IPS-18a (cell line): Measurements from ENCODE around the gene RABL3.

Experiments
- H3K27ac ChIP-seq: one replicate; pipeline ENCODE4 v1.5.1; 2013; ENCODE audit warnings: low read length
- H3K27me3 ChIP-seq: one replicate; pipeline ENCODE4 v1.6.1; 2013; ENCODE audit warnings: mild to moderate bottlenecking, low read length; ENCODE audit not compliant: control insufficient read depth, insufficient read depth
- H3K36me3 ChIP-seq: one replicate; pipeline ENCODE4 v1.6.1; 2013; ENCODE audit warnings: low read depth, low read length; ENCODE audit not compliant: control insufficient read depth
- H3K4me1 ChIP-seq: one replicate; pipeline ENCODE4 v1.6.1; 2013; ENCODE audit warnings: low read depth, low read length; ENCODE audit not compliant: control insufficient read depth
- H3K4me3 ChIP-seq: one replicate; pipeline ENCODE4 v1.5.1; 2013; ENCODE audit warnings: low read length
- H3K9ac ChIP-seq: one replicate; pipeline ENCODE4 v1.6.1; 2013; ENCODE audit warnings: mild to moderate bottlenecking, low read length, moderate library complexity
- H3K9me3 ChIP-seq: one replicate; pipeline ENCODE4 v1.6.1; 2013; ENCODE audit warnings: low read depth, low read length; ENCODE audit not compliant: control insufficient read depth

Gene RABL3

GRCh38 chr3:120659834-120660233 is 82.5 kb downstream of the RABL3 start:
- H3K4me3 ChIP-seq: no peak overlapping the region
- H3K9me3 ChIP-seq: no peaks in the 10 kb centered on the region
- H3K27me3 ChIP-seq: no peaks in the 10 kb centered on the region
- H3K27ac ChIP-seq: no peak overlapping the region
- no peaks in the 10 kb centered on the region for H3K36me3 ChIP-seq
- no peak overlapping the region for H3K9ac ChIP-seq
- H3K4me1 ChIP-seq: no peaks in the 10 kb centered on the region

GRCh38 chr3:120659285-120659684 is 83.0 kb downstream of the RABL3 start:
- no peak overlapping the region for H3K9ac ChIP-seq
- H3K36me3 ChIP-seq: no peaks in the 10 kb centered on the region
- H3K4me1 ChIP-seq: no peaks in the 10 kb centered on the region
- H3K27ac ChIP-seq: no peak overlapping the region
- no peak overlapping the region for H3K4me3 ChIP-seq
- H3K27me3 ChIP-seq: no peaks in the 10 kb centered on the region
- H3K9me3 ChIP-seq: no peaks in the 10 kb centered on the region

GRCh38 chr3:120652896-120653545 is 89.3 kb downstream of the RABL3 start:
- Histone ChIP-seq H3K36me3 (no peaks in the 10 kb centered on the region), H3K9me3 (no peaks in the 10 kb centered on the region), H3K4me3 (no peak overlapping the region), H3K27me3 (no peaks in the 10 kb centered on the region), H3K9ac (no peak overlapping the region), H3K27ac (no peak overlapping the region), H3K4me1 (no peaks in the 10 kb centered on the region)

- no peak overlapping the region for H3K9ac ChIP-seq
- H3K4me1 ChIP-seq: no peaks in the 10 kb centered on the region
- no peak overlapping the region for H3K4me3 ChIP-seq
- no peaks in the 10 kb centered on the region for H3K9me3 ChIP-seq
- H3K27me3 ChIP-seq: no peaks in the 10 kb centered on the region
- H3K36me3 ChIP-seq: no peaks in the 10 kb centered on the region
- H3K27ac ChIP-seq: no peak overlapping the region
These were observed 90.0 kb downstream of the RABL3 start for GRCh38 chr3:120652281-120652680.

GRCh38 chr3:120650311-120650710 is 92.0 kb downstream of the RABL3 start:
- no peaks in the 10 kb centered on the region for H3K27me3 ChIP-seq
- no peak overlapping the region for H3K4me3 ChIP-seq
- no peaks in the 10 kb centered on the region for H3K9me3 ChIP-seq
- no peak overlapping the region for H3K27ac ChIP-seq
- no peaks in the 10 kb centered on the region for H3K36me3 ChIP-seq
- no peak overlapping the region for H3K9ac ChIP-seq
- no peaks in the 10 kb centered on the region for H3K4me1 ChIP-seq

GRCh38 chr3:120649830-120650233 is 92.5 kb downstream of the RABL3 start:
- Histone ChIP-seq H3K4me3 (no peak overlapping the region), H3K9me3 (no peaks in the 10 kb centered on the region), H3K36me3 (no peaks in the 10 kb centered on the region), H3K27me3 (no peaks in the 10 kb centered on the region), H3K27ac (no peak overlapping the region), H3K9ac (no peak overlapping the region), H3K4me1 (no peaks in the 10 kb centered on the region)

- Histone ChIP-seq H3K4me1 (no peaks in the 10 kb centered on the region), H3K27me3 (no peaks in the 10 kb centered on the region), H3K4me3 (no peak overlapping the region), H3K9me3 (no peaks in the 10 kb centered on the region), H3K9ac (no peak overlapping the region), H3K27ac (no peak overlapping the region), H3K36me3 (no peaks in the 10 kb centered on the region)
These were observed 94.0 kb downstream of the RABL3 start for GRCh38 chr3:120648290-120648689.

GRCh38 chr3:120646771-120647432 is 95.4 kb downstream of the RABL3 start:
- Histone ChIP-seq H3K4me1 (no peaks in the 10 kb centered on the region), H3K36me3 (no peaks in the 10 kb centered on the region), H3K27ac (no peak overlapping the region), H3K4me3 (no peak overlapping the region), H3K27me3 (no peaks in the 10 kb centered on the region), H3K9ac (no peak overlapping the region), H3K9me3 (no peaks in the 10 kb centered on the region)

- no peaks in the 10 kb centered on the region for H3K36me3 ChIP-seq
- no peaks in the 10 kb centered on the region for H3K27me3 ChIP-seq
- no peak overlapping the region for H3K9ac ChIP-seq
- no peaks in the 10 kb centered on the region for H3K4me1 ChIP-seq
- H3K4me3 ChIP-seq: no peak overlapping the region
- no peaks in the 10 kb centered on the region for H3K9me3 ChIP-seq
- H3K27ac ChIP-seq: no peak overlapping the region
These were observed 97.1 kb downstream of the RABL3 start for GRCh38 chr3:120645083-120645845.

- no peak overlapping the region for H3K27ac ChIP-seq
- no peaks in the 10 kb centered on the region for H3K9me3 ChIP-seq
- H3K4me3 ChIP-seq: no peak overlapping the region
- no peaks in the 10 kb centered on the region for H3K4me1 ChIP-seq
- no peak overlapping the region for H3K9ac ChIP-seq
- H3K27me3 ChIP-seq: no peaks in the 10 kb centered on the region
- no peaks in the 10 kb centered on the region for H3K36me3 ChIP-seq
These were observed 99.9 kb downstream of the RABL3 start for GRCh38 chr3:120642368-120642948.

GRCh38 chr3:120641696-120642246 is 100.5 kb downstream of the RABL3 start:
- Histone ChIP-seq H3K27ac (no peak overlapping the region), H3K36me3 (no peaks in the 10 kb centered on the region), H3K4me1 (no peaks in the 10 kb centered on the region), H3K9ac (no peak overlapping the region), H3K27me3 (no peaks in the 10 kb centered on the region), H3K4me3 (no peak overlapping the region), H3K9me3 (no peaks in the 10 kb centered on the region)
